ENCODE measurements around the gene CENPO.
A peak's percentile ranks its signal among the peaks of the same experiment; 100 is the strongest.
"Not testable (repeated sequence)": the region's sequence is repeated elsewhere in the genome, so short reads cannot be mapped to it uniquely, and the experiment has no call there.

The CENPO gene

GRCh38 chr2:24824966-24825882, 32.0 kb downstream of the CENPO start:
- no peak for DNase-seq

- no peak for DNase-seq
Observed at GRCh38 chr2:24825883-24826772, 32.9 kb downstream of the CENPO start.

GRCh38 chr2:24826773-24827145, 33.5 kb downstream of the CENPO start:
- DNase-seq, result no peak

GRCh38 chr2:24827321-24828237, 34.4 kb downstream of the CENPO start:
- peak; percentile 72 to 86 for DNase-seq

GRCh38 chr2:24828238-24828996, 35.2 kb downstream of the CENPO start:
- DNase-seq, result no peak

GRCh38 chr2:24830351-24830750, 37.1 kb downstream of the CENPO start:
- DNase-seq, result no peak

- DNase-seq, result no peak
Observed at GRCh38 chr2:24830786-24831185, 37.6 kb downstream of the CENPO start.

GRCh38 chr2:24831221-24832072, 38.2 kb downstream of the CENPO start:
- DNase-seq, result no peak

- no peak for DNase-seq
Observed at GRCh38 chr2:24832073-24832461, 38.8 kb downstream of the CENPO start.

- DNase-seq, result no peak
Observed at GRCh38 chr2:24832521-24832920, 39.3 kb downstream of the CENPO start.

GRCh38 chr2:24832931-24833701, 39.9 kb downstream of the CENPO start:
- no peak for DNase-seq

GRCh38 chr2:24833821-24834732, 40.9 kb downstream of the CENPO start:
- no peak for DNase-seq

- no peak for DNase-seq
Observed at GRCh38 chr2:24834733-24835395, 41.6 kb downstream of the CENPO start.

GRCh38 chr2:24835411-24835810, 42.2 kb downstream of the CENPO start:
- DNase-seq, result not testable (repeated sequence)

- DNase-seq, result no peak
Observed at GRCh38 chr2:24836206-24836605, 43.0 kb downstream of the CENPO start.

GRCh38 chr2:24836706-24837105, 43.5 kb downstream of the CENPO start:
- no peak for DNase-seq

GRCh38 chr2:24837996-24838513, 44.8 kb downstream of the CENPO start:
- DNase-seq, result no peak

GRCh38 chr2:24838541-24838940, 45.3 kb downstream of the CENPO start:
- no peak for DNase-seq
